ENCODE measurements around the gene CUBN. TPM values are rescaled to one million over a fixed set of nuclear protein-coding genes. Genes with fewer than 3 reads are reported as not detected.

CUBN gene
- total RNA-seq, 1 experiment from 2014 or later = 4.6 TPM

- no peak overlapping the region for H3K4me3 Mint-ChIP-seq (ENCODE audit: unreplicated experiment)
These were observed 106.0 kb downstream of the CUBN start for GRCh38 chr10:17023386-17024298.

DNA sequence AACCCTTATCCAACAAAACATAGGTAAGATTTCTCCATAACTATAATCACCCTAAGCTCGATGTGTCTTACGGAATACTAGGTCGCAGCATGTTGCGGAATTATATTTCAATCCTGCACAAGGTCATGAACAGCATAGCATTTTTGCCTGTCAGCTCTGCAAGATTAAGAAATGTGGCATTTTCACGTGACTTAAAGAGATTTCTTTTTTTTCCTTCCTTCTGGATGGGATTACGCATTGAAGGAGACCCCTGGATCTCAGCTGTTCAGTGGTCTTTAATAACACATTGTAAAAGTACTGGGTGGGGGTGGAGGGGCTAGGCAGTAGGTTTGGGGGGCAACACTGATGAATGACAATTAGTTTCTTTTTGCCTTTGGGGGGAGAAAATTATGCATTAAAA is 106.7 kb downstream of the CUBN start:
- Mint-ChIP-seq H3K27ac (ENCODE audit: unreplicated experiment) (no peak overlapping the region), H3K9me3 (ENCODE audit: unreplicated experiment) (peaks cover 11% of the 10 kb centered on the region), H3K27me3 (ENCODE audit: insufficient read depth, unreplicated experiment) (no peaks in the 10 kb centered on the region), H3K36me3 (ENCODE audit: insufficient read depth, unreplicated experiment) (no peaks in the 10 kb centered on the region), H3K4me1 (ENCODE audit: low read depth, unreplicated experiment) (no peaks in the 10 kb centered on the region), H3K4me3 (ENCODE audit: unreplicated experiment) (no peak overlapping the region)
- no peaks in the 10 kb centered on the region for H3K27me3 ChIP-seq (replicated peaks; ENCODE audit: control insufficient read depth, insufficient read depth, low read length)
- H3K4me3 ChIP-seq (ENCODE audit: low read depth, low read length) = no peak overlapping the region
- TF ChIP-seq, protein P1, sequence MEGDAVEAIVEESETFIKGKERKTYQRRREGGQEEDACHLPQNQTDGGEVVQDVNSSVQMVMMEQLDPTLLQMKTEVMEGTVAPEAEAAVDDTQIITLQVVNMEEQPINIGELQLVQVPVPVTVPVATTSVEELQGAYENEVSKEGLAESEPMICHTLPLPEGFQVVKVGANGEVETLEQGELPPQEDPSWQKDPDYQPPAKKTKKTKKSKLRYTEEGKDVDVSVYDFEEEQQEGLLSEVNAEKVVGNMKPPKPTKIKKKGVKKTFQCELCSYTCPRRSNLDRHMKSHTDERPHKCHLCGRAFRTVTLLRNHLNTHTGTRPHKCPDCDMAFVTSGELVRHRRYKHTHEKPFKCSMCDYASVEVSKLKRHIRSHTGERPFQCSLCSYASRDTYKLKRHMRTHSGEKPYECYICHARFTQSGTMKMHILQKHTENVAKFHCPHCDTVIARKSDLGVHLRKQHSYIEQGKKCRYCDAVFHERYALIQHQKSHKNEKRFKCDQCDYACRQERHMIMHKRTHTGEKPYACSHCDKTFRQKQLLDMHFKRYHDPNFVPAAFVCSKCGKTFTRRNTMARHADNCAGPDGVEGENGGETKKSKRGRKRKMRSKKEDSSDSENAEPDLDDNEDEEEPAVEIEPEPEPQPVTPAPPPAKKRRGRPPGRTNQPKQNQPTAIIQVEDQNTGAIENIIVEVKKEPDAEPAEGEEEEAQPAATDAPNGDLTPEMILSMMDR (IDR thresholded peaks at IDR 0.05; ENCODE audit: insufficient read depth in 1 of 2, low read depth in 1 of 2, low read length in 1 of 2, severe bottlenecking in 1 of 2, unreplicated experiment in 1 of 2) = no peak
- H3K9me3 ChIP-seq = peaks cover 7% of the 10 kb centered on the region; the same call in 1 of the 2 replicates
- CTCF ChIA-PET = no interaction called here
- no TSS peak for BruUV-seq (replicated peaks)
- POLR2A ChIA-PET = no interaction called here
- no peaks in the 10 kb centered on the region for H3K4me1 ChIP-seq
- intact Hi-C loops (cut with micrococcal nuclease; ENCODE audit: unreplicated experiment) = no loop called here
- H3K36me3 ChIP-seq (ENCODE audit: control insufficient read depth, insufficient read depth, low read length) = no peaks in the 10 kb centered on the region
- DNase-seq = no peak

More at GRCh38 chr10:17023386-17024298, 106.0 kb downstream of the CUBN start:
- POLR2A ChIA-PET = no interaction called here
- no TSS peak for BruUV-seq (replicated peaks)
- DNase-seq = no peak
- Mint-ChIP-seq H3K27ac (ENCODE audit: unreplicated experiment) (no peak overlapping the region), H3K27me3 (ENCODE audit: insufficient read depth, unreplicated experiment) (no peaks in the 10 kb centered on the region), H3K36me3 (ENCODE audit: insufficient read depth, unreplicated experiment) (no peaks in the 10 kb centered on the region), H3K4me1 (ENCODE audit: low read depth, unreplicated experiment) (no peaks in the 10 kb centered on the region), H3K9me3 (ENCODE audit: unreplicated experiment) (peaks cover 11% of the 10 kb centered on the region)
- intact Hi-C loops (cut with micrococcal nuclease; ENCODE audit: unreplicated experiment) = no loop called here
- TF ChIP-seq, protein P1 (IDR thresholded peaks at IDR 0.05; ENCODE audit: insufficient read depth in 1 of 2, low read depth in 1 of 2, low read length in 1 of 2, severe bottlenecking in 1 of 2, unreplicated experiment in 1 of 2) = no peak
- Histone ChIP-seq H3K9me3 (peaks cover 6% of the 10 kb centered on the region; the same call in 1 of the 2 replicates), H3K4me3 (ENCODE audit: low read depth, low read length) (no peak overlapping the region), H3K4me1 (no peaks in the 10 kb centered on the region), H3K36me3 (ENCODE audit: control insufficient read depth, insufficient read depth, low read length) (no peaks in the 10 kb centered on the region), H3K27me3 (replicated peaks; ENCODE audit: control insufficient read depth, insufficient read depth, low read length) (no peaks in the 10 kb centered on the region)
- CTCF ChIA-PET = no interaction called here

DNA sequence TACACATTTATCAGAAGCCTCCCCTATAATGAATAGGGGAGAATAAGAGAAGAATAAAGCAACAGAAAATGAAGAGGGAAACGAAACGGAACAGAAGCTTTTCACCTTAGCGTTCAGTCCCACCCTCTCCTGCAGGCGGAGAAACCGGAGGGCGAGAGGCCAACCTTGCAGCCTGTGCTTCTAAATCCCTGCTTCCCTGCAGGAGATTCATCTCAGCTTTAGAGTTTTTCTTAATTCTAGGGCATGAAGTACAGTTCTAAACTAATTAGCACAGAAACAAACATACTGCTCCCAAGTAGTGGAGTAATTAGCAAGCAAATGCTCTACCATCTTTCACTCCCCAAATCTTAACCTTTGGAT is 107.2 kb downstream of the CUBN start:
- BruUV-seq (replicated peaks) = no TSS peak
- Histone ChIP-seq H3K27me3 (replicated peaks; ENCODE audit: control insufficient read depth, insufficient read depth, low read length) (no peaks in the 10 kb centered on the region), H3K4me1 (no peaks in the 10 kb centered on the region), H3K4me3 (ENCODE audit: low read depth, low read length) (no peak overlapping the region), H3K36me3 (ENCODE audit: control insufficient read depth, insufficient read depth, low read length) (no peaks in the 10 kb centered on the region), H3K9me3 (peaks cover 7% of the 10 kb centered on the region; the same call in 1 of the 2 replicates)
- H3K4me1 Mint-ChIP-seq (ENCODE audit: low read depth, unreplicated experiment) = no peaks in the 10 kb centered on the region
- H3K9me3 Mint-ChIP-seq (ENCODE audit: unreplicated experiment) = peaks cover 11% of the 10 kb centered on the region
- TF ChIP-seq, protein P1 (IDR thresholded peaks at IDR 0.05; ENCODE audit: insufficient read depth in 1 of 2, low read depth in 1 of 2, low read length in 1 of 2, severe bottlenecking in 1 of 2, unreplicated experiment in 1 of 2) = no peak
- ChIA-PET POLR2A (no interaction called here), CTCF (no interaction called here)
- H3K4me3 Mint-ChIP-seq (ENCODE audit: unreplicated experiment) = no peak overlapping the region
- no peaks in the 10 kb centered on the region for H3K27me3 Mint-ChIP-seq (ENCODE audit: insufficient read depth, unreplicated experiment)
- intact Hi-C loops (cut with micrococcal nuclease; ENCODE audit: unreplicated experiment) = no loop called here
- no peak for DNase-seq
- H3K36me3 Mint-ChIP-seq (ENCODE audit: insufficient read depth, unreplicated experiment) = no peaks in the 10 kb centered on the region
- no peak overlapping the region for H3K27ac Mint-ChIP-seq (ENCODE audit: unreplicated experiment)

Measured in Caco-2 (cell line).